GM19099 (cell line): ENCODE data around the gene GRIP2.

Source experiments
- POLR2A ChIP-seq: IDR thresholded peaks from 3 replicates; pipeline ENCODE4 v1.6.1; 2011; ENCODE audit warnings: low read depth; ENCODE audit not compliant: insufficient read length; ENCODE audit errors: extremely low read depth

Gene GRIP2

DNA sequence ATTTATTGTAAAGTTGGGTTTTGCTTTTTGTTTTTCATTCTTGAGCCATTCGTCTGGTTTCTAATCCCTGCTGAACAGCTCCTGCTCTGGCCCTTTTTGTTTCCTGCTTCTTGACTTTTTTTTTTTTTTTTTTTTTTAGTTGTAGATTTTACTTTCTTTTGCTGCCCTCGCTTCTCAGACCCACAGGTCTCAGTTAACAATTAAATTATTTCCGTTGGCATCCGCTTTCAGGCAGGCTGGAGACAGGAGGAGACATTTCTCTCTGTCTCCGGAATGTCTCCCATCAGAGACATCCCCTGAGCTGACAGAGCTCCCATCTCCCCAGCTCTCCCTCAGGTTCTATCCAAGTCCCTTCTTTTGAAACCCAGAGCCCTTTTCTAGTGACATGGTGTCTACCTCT is 69.1 kb downstream of the GRIP2 start:
- TF ChIP-seq POLR2A, result no peak

DNA sequence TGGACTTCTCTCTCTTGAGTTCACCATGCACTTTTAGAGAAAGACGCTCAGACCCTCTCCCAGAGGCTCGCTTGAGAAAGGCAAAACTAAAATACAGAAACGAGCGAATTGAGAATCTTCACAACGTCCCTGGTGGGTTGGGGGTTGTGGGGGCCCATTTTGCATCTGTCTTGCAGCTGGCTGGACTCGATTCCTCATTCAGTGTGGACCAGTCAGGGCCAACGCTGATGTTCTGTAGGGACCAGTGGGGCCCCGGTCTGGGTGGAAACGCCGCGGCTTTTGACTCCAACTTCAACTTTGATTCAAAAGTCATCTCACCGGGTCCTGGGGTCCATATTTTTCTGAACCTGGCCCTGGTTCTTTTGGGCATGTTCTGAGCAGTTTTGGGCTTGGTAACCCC is 69.7 kb downstream of the GRIP2 start:
- TF ChIP-seq POLR2A, result no peak

DNA sequence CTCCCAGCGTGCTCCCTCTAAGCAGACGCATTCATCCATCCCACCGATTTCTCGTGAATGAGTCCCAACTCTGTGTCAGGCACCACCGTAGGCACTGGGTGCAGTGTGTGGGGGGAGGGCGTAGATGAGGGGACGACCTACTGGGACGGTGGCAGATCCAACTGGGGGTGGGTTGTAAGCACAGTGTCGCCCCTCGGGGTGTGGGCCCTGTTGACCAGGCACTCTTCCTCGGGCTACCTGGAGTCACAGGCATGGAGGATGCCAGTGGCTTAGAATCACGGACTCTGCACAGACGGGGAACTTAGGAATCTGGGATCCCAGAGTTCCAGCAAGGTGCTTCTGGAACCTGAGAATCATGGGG is 71.5 kb downstream of the GRIP2 start:
- TF ChIP-seq POLR2A, result no peak

DNA sequence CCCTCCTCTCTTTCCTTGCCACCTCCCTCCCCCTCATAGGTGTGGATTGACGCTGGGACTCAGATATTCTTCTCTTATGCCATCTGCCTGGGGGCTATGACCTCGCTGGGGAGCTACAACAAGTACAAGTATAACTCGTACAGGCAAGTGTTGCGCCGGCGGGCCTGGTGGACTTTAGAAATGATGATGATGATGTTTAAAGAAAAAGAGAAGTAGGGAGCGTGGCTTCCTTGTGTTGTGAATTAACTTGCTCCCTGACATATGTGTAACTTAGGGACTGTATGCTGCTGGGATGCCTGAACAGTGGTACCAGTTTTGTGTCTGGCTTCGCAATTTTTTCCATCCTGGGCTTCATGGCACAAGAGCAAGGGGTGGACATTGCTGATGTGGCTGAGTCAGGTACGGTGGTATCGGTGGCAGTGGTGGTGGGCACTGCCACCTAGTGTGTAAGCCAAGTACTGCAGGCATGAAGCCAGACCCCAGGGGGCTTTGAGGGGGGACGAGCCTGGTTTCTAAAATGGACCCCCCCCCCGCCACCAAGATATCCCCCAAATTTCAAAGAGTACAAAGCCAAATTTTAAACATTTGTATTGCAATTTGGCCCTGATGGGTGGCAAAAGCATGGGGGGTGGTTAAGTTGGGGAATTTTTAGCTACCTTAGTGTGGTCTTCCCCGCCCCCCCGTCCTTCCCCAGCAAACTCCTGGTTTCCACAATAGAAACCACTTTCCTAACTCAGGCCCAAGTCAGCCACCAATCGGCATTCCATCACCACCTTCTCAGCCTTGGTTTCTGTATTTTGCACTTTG is 72.1 kb downstream of the GRIP2 start:
- TF ChIP-seq POLR2A, result no peak

DNA sequence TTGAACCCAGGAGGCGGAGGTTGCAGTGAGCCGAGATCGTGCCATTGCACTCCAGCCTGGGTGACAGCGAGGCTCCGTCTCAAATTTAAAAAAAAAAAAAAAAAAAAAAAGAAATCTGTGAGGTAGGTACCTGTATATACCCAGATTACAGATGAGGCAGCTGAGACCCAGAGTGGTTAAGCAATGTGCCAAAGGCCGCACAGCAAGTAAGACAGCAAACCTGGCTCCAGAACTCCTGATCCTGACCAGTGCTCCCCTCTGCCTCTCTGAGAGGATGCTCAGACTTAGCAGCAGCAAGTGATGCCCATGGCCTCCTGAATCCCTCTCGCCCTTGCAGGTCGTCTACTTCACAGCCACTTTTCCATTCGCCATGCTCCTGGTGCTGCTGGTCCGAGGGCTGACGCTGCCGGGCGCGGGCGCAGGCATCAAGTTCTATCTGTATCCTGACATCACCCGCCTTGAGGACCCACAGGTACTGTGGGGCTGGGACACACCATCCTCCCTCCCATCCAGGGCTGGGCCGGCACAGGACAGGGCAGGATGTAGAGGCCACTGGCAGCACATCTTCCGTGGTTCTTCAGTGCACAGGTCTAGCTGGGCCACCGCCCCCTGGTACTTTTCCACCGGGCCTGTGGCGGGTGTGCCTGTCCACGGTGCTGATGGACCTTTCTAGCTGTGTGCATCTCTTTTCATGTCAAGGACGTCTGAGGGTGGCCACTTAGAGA is 73.8 kb downstream of the GRIP2 start:
- TF ChIP-seq POLR2A, result no peak

DNA sequence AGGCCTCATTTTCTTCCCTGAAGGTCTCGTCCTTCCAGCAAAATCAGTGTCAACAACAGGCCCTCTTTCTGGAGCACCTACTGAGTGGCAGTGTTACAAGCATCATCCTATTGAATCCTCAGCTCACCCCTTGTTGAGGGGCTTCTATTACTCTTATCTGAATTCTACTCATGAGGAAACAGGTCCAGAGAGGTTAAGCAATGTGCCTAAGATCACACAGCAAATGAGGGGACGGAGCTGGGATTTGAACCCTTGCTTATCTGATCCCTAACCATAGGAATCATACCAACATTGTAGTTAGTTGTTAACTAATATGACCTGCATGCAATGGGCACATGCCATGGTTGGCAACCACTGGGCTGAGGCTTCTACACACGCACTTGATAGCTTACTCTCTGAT is 74.7 kb downstream of the GRIP2 start:
- TF ChIP-seq POLR2A, result no peak

DNA sequence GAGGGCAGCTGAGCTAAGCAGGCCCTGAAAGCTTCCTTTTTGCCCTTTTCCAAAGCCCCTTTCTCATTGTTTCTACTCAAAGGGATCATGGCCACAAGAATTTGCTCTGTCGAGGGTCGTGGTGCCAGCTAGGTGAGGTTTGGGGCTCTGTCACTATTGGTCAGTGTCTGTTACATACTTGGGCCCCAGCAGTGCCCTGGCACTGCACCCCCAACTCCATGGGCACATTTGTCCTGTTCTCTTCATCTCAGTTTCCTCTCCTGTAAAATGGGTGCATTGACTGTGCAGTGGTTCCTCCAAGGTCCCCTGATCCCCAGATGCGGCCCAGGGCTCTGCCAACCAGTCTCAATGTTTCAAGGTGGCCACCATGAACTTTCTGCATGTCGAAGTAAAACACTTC is 75.6 kb downstream of the GRIP2 start:
- TF ChIP-seq POLR2A, result no peak

DNA sequence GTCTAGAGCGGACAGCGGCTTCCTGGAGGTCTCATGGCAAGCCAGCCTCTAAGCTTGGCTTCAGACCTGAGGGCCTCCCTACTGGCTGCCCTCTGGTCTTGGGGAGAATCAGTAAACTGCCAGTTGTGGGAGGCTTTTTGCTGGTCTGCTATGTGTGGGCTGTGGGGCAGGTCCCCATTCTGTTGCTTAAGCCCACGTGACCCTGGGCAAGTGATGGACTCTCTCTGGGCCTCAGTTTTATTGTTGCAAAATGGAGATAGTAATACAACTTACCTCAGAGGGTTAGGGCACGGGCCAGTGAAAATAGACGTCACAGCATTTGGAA is 76.0 kb downstream of the GRIP2 start:
- TF ChIP-seq POLR2A, result no peak

DNA sequence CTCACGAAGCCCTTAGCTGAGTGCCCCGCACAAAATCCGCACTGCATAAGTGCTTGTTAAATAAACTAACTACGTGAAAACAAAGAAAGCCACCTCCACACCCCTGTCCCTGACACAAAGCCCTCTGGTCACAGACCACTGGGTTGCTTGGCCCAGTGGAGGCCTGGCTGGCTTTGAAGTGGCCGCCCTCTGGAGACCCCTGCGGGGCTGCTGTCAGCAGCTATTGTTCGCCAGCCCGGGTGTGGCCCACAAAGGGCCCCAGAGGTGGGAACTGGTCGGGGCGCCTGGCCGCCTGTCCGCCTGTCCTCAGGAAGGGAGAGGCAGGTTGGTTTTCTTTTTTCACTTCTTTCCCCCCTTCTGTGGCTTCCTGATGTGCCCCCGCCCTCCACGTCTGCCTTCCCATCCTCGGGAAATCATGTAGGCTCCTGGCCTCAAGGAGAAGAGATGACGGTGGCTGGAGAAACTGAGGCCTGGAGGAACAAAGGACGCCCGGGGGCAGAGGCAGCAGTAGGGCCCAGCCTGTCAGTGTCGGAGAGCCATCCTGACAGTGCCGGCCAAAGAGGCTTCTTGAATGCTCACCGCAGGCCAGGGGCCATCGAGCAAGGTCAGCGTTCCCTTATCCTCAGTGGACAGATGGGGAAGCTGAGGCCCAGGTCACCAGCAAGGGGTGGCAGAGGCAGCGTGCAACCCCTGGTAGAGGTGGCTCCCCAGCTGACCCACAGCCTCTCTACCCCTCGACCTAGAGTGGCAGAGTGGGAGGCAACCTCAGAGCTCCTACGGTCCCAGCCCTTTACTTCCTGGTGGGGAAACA is 76.6 kb downstream of the GRIP2 start:
- no peak for TF ChIP-seq POLR2A

DNA sequence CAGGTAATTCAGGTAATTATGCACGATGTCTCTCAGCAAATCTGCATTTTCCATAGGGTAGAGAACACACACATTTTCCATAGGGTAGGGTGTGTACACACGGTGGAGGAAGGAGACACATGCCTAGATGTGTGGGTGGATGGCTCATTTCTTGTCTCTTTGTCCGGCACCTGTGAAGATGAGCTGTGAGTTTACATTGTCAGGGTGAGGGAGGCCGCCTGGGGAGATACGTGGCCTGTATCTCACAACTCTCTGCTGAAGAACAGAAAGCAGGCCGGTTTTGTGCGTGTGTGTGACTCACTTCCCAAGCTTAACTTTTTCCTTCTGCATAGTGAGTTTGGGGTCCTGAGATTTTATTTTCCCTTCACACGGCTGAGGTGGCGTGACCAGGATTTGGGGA is 77.4 kb downstream of the GRIP2 start:
- TF ChIP-seq POLR2A, result no peak

DNA sequence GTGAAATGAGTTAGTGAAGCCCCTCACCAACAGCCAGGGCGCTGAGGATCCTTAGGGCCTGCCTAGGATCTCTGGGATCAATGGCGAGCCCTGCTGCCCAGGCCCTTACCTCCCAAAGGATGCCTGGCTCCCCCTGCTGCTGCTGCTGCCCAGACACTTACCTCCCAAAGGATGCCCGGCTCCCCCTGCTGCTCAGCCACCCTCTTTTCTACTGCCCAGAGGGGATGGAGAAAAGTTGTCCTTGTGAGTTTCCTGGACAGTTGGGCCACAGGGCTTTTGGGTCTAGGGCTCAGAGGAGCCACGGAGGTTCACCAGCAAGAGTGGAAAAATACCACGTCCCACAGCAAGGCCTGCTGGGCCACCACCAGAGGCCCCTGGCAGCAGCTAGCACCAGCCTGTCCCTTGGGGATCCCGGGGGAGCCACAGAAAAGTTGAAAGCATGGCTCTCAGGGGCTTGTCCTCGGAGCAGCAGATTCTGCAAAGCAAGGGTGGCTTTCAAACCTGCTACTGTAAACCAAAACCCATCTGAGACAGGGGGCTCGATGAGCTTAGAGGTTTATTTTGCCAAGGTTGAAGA is 78.3 kb downstream of the GRIP2 start:
- no peak for TF ChIP-seq POLR2A

DNA sequence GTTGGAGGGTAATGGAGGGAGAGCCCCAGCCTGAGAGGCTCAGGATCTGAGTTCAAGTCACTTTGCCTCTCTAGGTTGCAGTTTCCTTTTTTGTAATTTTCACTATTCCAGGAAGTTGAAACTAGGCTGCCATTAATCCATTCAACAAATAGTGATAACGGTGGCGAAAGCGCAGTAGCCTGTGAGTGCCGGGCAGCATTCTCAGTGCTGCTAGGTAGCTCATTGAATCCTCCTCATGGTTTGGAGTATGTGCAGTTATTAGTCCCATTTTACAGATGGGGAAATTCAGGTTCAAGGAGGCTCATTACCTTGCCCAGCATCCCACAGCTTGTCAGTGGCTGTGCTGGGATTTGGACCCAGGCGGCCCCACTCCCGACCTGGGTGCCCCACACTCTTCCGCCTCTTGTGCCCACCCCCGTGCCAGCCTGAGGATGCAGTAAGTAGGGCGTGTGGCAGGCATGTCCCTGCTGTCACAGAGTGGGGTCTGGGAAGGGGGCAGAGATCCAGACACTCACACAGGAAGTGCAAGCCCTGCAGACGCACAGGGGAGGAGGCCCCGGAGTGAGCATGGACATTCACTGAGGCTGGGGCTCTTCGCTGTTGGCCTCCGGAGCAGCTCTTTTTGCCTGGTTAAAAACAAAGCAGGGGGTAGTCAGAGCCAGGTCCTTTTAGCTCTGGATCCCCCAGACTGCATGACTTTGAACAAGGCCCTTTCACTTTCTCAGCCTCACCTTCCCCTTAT is 79.0 kb downstream of the GRIP2 start:
- TF ChIP-seq POLR2A, result no peak

DNA sequence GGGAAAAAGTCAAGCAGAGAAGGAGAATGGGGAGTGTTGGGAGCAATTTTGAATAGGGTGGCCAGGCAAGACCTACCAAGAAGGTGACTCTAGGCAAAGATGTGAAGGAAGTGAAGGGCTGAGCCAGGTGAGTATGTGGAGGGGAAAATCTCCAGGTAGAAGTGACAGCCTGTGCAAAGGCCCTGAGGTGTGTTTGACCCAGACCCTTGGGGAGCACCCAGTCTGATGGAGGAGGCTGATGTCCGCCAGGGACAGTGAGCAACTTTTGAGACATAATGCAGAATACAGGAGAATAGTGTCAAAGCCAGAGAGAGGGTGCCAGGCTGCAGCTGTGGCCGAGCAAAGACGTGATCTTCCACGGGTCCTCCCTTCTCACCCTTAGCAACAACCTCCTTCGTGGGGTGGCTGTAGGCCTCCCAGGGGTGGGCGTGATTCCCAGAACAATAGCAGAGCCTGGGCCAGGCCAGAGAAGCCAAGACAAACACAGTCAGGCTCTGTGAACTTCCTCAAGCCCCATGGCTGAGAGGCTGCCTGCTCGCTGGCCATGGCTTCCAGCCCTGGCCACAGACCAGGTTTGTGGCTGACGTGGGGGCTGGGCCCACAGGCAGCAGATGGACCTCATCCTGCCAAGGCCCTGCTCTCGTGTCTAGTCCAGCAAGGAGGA is 79.7 kb downstream of the GRIP2 start:
- no peak for TF ChIP-seq POLR2A

DNA sequence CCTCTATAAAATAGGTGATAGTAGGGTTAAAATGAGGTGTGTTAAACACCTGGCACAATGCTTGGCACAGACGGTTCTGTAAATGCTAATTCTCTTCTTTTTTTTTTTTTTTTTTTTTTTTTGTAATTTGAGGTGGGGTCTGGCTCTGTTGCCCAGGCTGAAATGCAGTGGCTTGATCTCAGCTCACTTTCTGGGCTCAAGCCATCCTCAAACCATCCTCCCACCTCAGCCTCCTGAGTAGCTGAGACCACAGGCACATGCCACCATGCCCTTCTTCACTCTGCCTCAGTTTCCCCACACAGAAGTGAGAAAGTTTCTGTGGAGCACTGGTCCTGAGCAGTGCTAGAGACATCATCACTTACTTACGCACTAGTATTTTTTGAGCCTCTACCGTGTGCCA is 80.4 kb downstream of the GRIP2 start:
- TF ChIP-seq POLR2A, result no peak

DNA sequence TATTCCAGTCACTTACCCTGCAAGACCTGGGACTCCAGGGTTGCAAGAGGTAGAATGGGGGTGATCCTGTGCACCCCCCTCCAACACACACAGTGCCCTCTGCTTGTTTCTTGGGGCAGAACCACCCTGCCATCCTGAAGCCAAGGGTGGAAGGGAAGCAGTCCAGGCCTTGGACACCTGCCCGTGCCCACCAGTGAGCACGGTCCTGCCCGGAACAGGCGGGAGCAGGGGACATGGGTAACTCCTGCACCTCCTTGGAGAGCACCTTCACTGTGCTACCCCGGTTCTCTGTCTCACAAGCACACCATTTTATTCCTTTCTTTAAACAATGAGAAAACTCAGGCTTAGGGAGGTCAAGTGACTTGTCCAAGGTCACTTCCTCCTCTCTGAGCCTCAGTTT is 80.8 kb downstream of the GRIP2 start:
- no peak for TF ChIP-seq POLR2A
